Gastroesophageal sphincter (tissue), 4 donors: Measurements from ENCODE around the gene ITGA8. TPM values are rescaled to one million over a fixed set of nuclear protein-coding genes. Genes with fewer than 3 reads are reported as not detected.

Experiments
- ATAC-seq: fragments of 150-250 bp; one replicate; pipeline ENCODE4 v1.9.1; 2016; ENCODE audit warnings: mild to moderate bottlenecking, moderate library complexity
- H3K27ac ChIP-seq, 4 donors: fragments of 200-600 bp; sonication (generic) in 3 of 4; 1 replicate in 3 of 4; 2 replicates in 1 of 4; pipeline ENCODE4 v1.5.1; 2016 to 2019
- H3K27me3 ChIP-seq: fragments of 200-600 bp; sonication (generic); one replicate; pipeline ENCODE4 v1.5.1; 2019
- H3K36me3 ChIP-seq, 2 donors: fragments of 200-600 bp; sonication (generic); one replicate each; pipeline ENCODE4 v1.5.1; 2019; ENCODE audit warnings: control low read depth in 1 of 2
- H3K4me1 ChIP-seq, 3 donors: fragments of 200-600 bp; sonication (generic); 1 replicate in 2 of 3; 2 replicates in 1 of 3; pipeline ENCODE4 v1.5.1; 2016 to 2019; ENCODE audit warnings: control low read depth in 2 of 3
- H3K4me3 ChIP-seq, 2 donors: fragments of 200-600 bp; sonication (generic); one replicate each; pipeline ENCODE4 v1.5.1; 2019; ENCODE audit warnings: mild to moderate bottlenecking in 1 of 2, moderate library complexity in 1 of 2
- H3K9me3 ChIP-seq, 3 donors: fragments of 200-600 bp; sonication (generic); one replicate each; pipeline ENCODE4 v1.5.1; 2017 to 2019; ENCODE audit warnings: control low read depth in 2 of 3
- CTCF ChIP-seq, 4 experiments: fragments of 200-600 bp in 2 of 4; fragments of 450-650 bp in 2 of 4; sonication (generic) in 1 of 4; IDR thresholded peaks; one replicate each; pipeline ENCODE4 v1.5.1; 2017 to 2019; ENCODE audit warnings: antibody characterized with exemption in 4 of 4, mild to moderate bottlenecking in 2 of 4, moderate library complexity in 2 of 4
- EP300 ChIP-seq: sonication (generic); formaldehyde crosslinking; IDR thresholded peaks from one replicate; pipeline ENCODE4 v1.6.1; 2017; ENCODE audit warnings: antibody characterized with exemption, mild to moderate bottlenecking
- POLR2A ChIP-seq, 2 donors: fragments of 450-650 bp; IDR thresholded peaks; one replicate each; pipeline ENCODE4 v1.6.1; 2017; ENCODE audit warnings: antibody characterized with exemption in 2 of 2, mild to moderate bottlenecking in 2 of 2, moderate library complexity in 1 of 2
- POLR2AphosphoS5 ChIP-seq: sonication (generic); formaldehyde crosslinking; IDR thresholded peaks from one replicate; pipeline ENCODE4 v1.6.1; 2017; ENCODE audit warnings: antibody characterized with exemption
- WGBS, 2 donors: methylation state at CpG; one replicate each; pipeline ENCODE4 v1.1.5; 2018; ENCODE audit warnings: low coverage in 1 of 2; 5-methylcytosine and 5-hydroxymethylcytosine counted together
- total RNA-seq, 4 donors: library from RNA; depleted of rRNA; stranded (reverse); fragments of >200 nt; gene quantifications; one replicate each; pipeline ENCODE4 v1.1.0, GENCODE V29; 2016

ITGA8 gene
- total RNA-seq, 4 donors from 2014 or later, result 37.6 to 667 (median 310) TPM

DNA sequence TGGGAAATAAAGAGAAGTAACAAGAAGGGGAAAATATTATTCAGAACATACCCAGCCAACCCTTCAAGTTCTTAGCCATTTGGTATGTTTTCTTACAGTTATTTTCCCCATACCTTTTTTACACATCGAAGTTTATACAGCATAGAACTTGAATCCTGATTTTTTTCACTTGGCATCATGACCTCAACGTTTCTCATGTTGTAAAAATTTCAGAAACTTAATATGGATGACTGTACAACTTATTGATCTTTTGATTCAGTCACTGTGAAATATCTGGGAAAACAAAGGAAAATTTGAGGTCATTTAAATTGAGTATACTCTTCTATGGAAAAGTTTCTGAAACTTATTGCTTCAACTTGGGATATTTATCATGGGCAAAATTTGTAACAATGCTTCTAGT, 245.1 kb downstream of the ITGA8 start:
- ATAC-seq, result no peak
- H3K9me3 ChIP-seq, result no peaks in the 10 kb centered on the region
- H3K36me3 ChIP-seq, result no peaks in the 10 kb centered on the region
- 70 to 73% methylated on average over 2 of the region's 2 CpGs for WGBS, 2 donors
- no peak overlapping the region for H3K27ac ChIP-seq
- H3K4me1 ChIP-seq, result no peaks in the 10 kb centered on the region
- H3K4me3 ChIP-seq, result no peak overlapping the region
- H3K27me3 ChIP-seq, result no peaks in the 10 kb centered on the region
- TF ChIP-seq POLR2A (IDR thresholded peaks at IDR 0.05) (no peak), EP300 (no peak), CTCF (IDR thresholded peaks at IDR 0.05) (no peak), POLR2AphosphoS5 (no peak)

GRCh38 chr10:15473396-15473767, 246.3 kb downstream of the ITGA8 start:
- TF ChIP-seq POLR2AphosphoS5, result no peak
- TF ChIP-seq CTCF (IDR thresholded peaks at IDR 0.05), result no peak
- no peak for TF ChIP-seq POLR2A (IDR thresholded peaks at IDR 0.05)
- TF ChIP-seq EP300, result no peak
- Histone ChIP-seq H3K4me1 (no peaks in the 10 kb centered on the region), H3K36me3 (no peaks in the 10 kb centered on the region), H3K9me3 (no peaks in the 10 kb centered on the region), H3K4me3 (no peak overlapping the region), H3K27ac (no peak overlapping the region), H3K27me3 (no peaks in the 10 kb centered on the region)
- 46 to 58% methylated on average over 2 to 5 of the region's 5 CpGs for WGBS, 2 donors
- ATAC-seq, result no peak

DNA sequence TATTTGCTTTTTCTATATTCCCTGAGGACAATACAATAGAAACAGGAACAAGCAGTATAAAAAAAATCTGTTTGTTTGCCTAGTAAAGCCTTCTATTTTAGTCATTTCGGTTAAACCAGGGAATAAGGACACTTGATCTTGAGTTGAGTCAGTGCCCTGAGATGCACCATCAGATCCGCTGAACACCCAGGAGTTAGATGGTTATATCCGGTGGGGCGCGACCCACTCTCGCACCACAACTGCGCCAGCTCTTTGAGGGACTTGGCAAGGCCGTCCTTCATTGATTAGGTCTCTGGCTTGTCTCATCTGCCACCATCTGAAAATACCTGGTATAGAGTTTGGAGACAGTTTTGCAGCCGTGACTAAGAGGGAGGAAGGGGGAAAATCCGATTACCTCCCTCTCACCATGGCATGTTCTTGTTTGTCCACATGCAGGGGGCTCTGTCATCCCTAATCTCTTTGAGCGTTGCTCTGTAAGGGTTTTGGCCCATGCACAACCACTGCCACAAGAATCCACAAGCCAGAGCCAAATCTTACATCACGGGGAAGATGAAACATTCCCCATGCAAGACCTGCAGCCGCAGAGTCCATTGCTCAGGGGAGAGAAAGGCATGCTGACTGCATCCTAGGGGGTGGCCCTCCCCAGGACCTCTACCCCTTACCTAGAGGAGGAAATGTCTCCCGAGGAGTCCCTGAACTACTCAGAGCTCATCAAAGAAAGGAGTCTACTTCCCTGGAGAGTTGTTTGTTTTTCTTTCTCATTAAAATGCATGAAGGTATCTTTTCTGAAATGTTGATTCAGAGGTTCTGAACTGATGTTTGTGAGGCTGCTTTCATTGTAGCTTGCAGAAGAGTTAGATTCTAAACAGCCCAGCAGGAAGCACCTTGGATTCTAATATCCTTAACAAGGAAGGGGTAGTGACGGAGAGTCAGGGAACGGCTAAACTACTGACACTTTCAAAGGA, 247.0 kb downstream of the ITGA8 start:
- no peak for ATAC-seq
- WGBS, 2 donors, result 60 to 61% methylated on average over 5 to 14 of the region's 16 CpGs

DNA sequence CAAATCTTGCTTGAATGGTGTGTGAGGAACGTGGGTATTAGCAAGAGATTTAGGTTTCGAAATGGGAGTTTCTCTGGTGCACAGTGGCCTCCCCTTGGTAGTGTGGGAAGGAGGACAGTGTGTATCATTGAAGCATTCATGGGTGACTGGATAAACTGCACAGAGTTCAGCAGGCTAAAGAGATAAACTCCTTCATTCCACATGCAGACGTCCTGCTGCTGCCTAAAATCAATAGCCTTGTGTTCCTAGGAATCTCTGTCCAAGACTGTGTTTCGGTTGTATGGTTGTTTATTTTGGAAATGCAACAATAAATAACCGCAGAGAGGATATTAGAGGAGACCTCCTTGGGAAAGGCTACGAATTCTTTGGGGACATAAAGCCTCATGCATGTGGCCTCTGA, 247.7 kb downstream of the ITGA8 start:
- Histone ChIP-seq H3K9me3 (no peaks in the 10 kb centered on the region), H3K27ac (no peak overlapping the region), H3K36me3 (no peaks in the 10 kb centered on the region), H3K4me3 (no peak overlapping the region), H3K4me1 (no peaks in the 10 kb centered on the region), H3K27me3 (no peaks in the 10 kb centered on the region)
- TF ChIP-seq POLR2A (IDR thresholded peaks at IDR 0.05) (no peak), POLR2AphosphoS5 (no peak), EP300 (no peak), CTCF (IDR thresholded peaks at IDR 0.05) (no peak)
- no peak for ATAC-seq
- WGBS, 2 donors, result 60 to 67% methylated on average over 6 of the region's 6 CpGs

More for the DNA sequence above, 247.0 kb downstream of the ITGA8 start:
- Histone ChIP-seq H3K27ac (no peak overlapping the region), H3K9me3 (no peaks in the 10 kb centered on the region), H3K4me3 (no peak overlapping the region), H3K27me3 (no peaks in the 10 kb centered on the region), H3K4me1 (no peaks in the 10 kb centered on the region), H3K36me3 (no peaks in the 10 kb centered on the region)
- TF ChIP-seq POLR2AphosphoS5 (no peak), EP300 (no peak), POLR2A (IDR thresholded peaks at IDR 0.05) (no peak), CTCF (IDR thresholded peaks at IDR 0.05) (no peak)

DNA sequence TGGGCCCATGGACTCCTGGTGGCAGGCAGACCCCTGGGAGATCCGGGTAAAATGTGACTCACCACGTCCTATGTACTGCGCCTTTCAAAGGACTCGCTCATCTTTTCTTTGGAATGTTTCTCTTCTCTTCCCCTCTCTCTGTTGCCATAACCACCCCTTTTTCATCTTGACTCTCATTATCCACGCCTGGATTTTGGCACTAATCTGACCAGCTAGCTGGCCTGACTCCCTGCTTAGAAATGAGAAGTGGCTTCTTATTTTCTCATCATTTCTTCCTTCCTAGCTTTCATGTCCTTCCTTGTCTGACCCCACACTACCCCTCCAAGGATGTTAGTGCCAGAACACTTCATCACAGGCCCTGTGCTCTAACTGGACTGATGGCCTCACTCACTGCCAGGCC, 250.6 kb downstream of the ITGA8 start:
- Histone ChIP-seq H3K27ac (no peak overlapping the region), H3K4me1 (no peaks in the 10 kb centered on the region), H3K27me3 (no peaks in the 10 kb centered on the region), H3K9me3 (no peaks in the 10 kb centered on the region), H3K4me3 (no peak overlapping the region), H3K36me3 (no peaks in the 10 kb centered on the region)
- no peak for TF ChIP-seq CTCF (IDR thresholded peaks at IDR 0.05)
- TF ChIP-seq EP300, result no peak
- no peak for TF ChIP-seq POLR2AphosphoS5
- TF ChIP-seq POLR2A (IDR thresholded peaks at IDR 0.05), result no peak
- 72 to 80% methylated on average over 4 to 5 of the region's 5 CpGs for WGBS, 2 donors
- no peak for ATAC-seq
